Endodermal cell (in vitro differentiated cells): ENCODE measurements around the gene TMEM158. TPM values are rescaled to one million over a fixed set of nuclear protein-coding genes. Genes with fewer than 3 reads are reported as not detected.

Experiments used
- DNase-seq: peaks from one replicate; pipeline ENCODE4 v3.0.0-alpha.2; 2017
- H3K27ac ChIP-seq: 2 replicates; pipeline ENCODE4 v1.5.1; 2013; ENCODE audit warnings: mild to moderate bottlenecking, low read depth, low read length, moderate library complexity
- H3K27me3 ChIP-seq: 2 replicates; pipeline ENCODE4 v1.6.1; 2013; ENCODE audit warnings: mild to moderate bottlenecking, low read length, moderate library complexity; ENCODE audit not compliant: insufficient read depth, control insufficient read depth, poor library complexity, severe bottlenecking
- H3K36me3 ChIP-seq: 2 replicates; pipeline ENCODE4 v1.7.0; 2013; ENCODE audit warnings: mild to moderate bottlenecking, low read length, moderate library complexity; ENCODE audit not compliant: control insufficient read depth, insufficient read depth
- H3K4me1 ChIP-seq: one replicate; pipeline ENCODE4 v1.7.0; 2013; ENCODE audit warnings: low read length; ENCODE audit not compliant: control insufficient read depth, insufficient read depth
- H3K4me3 ChIP-seq: 2 replicates; pipeline ENCODE4 v1.5.1; 2013; ENCODE audit warnings: mild to moderate bottlenecking, low read length, moderate library complexity
- H3K9ac ChIP-seq: 2 replicates; pipeline ENCODE4 v1.6.1; 2013; ENCODE audit warnings: mild to moderate bottlenecking, low read length, moderate library complexity; ENCODE audit not compliant: poor library complexity, severe bottlenecking; ENCODE audit errors: extremely low read depth
- H3K9me3 ChIP-seq: 2 replicates; pipeline ENCODE4 v1.6.1; 2013; ENCODE audit warnings: mild to moderate bottlenecking, low read length, moderate library complexity; ENCODE audit not compliant: control insufficient read depth
- H3K27ac Mint-ChIP-seq: 2 replicates; pipeline ENCODE4 v1.8.0; 2020; ENCODE audit warnings: mixed read lengths
- H3K27me3 Mint-ChIP-seq: 2 replicates; pipeline ENCODE4 v1.8.0; 2021; ENCODE audit warnings: mild to moderate bottlenecking, mixed read lengths; ENCODE audit not compliant: insufficient read depth
- H3K36me3 Mint-ChIP-seq: 2 replicates; pipeline ENCODE4 v1.8.0; 2020; ENCODE audit warnings: low read depth, mixed read lengths
- H3K4me1 Mint-ChIP-seq: 2 replicates; pipeline ENCODE4 v1.8.0; 2020; ENCODE audit warnings: mixed read lengths
- H3K4me3 Mint-ChIP-seq: 2 replicates; pipeline ENCODE4 v1.8.0; 2020; ENCODE audit warnings: mild to moderate bottlenecking, moderate library complexity, mixed read lengths
- H3K9me3 Mint-ChIP-seq: 2 replicates; pipeline ENCODE4 v1.8.0; 2020; ENCODE audit warnings: mild to moderate bottlenecking, mixed read lengths
- CTCF ChIP-seq: fragments of 200-600 bp; sonication (generic); conservative IDR thresholded peaks from 2 replicates; pipeline ENCODE4 v1.5.0; 2021; ENCODE audit warnings: antibody characterized with exemption, mild to moderate bottlenecking
- WGBS, 2 experiments: methylation state at CpG; one replicate each; pipeline versions ENCODE4 v1.1.5 to v1.1.7; 2013; ENCODE audit warnings: missing lambda C conversion rate in 2 of 2, mixed read lengths in 1 of 2; ENCODE audit not compliant: insufficient coverage in 1 of 2, insufficient read length in 1 of 2; 5-methylcytosine and 5-hydroxymethylcytosine counted together
- total RNA-seq, 2 donors: library from RNA; stranded (reverse); fragmentation: NEBNext Ultra II Directional in 1 of 2; extraction: Animal tissue kit (Norgen Biotek cat#: 25700) in 1 of 2; gene quantifications; 2 replicates in 1 of 2; 3 replicates in 1 of 2; pipeline ENCODE4 v1.2.1, GENCODE V29; 2021

The TMEM158 gene
- total RNA-seq, 2 donors from 2014 or later = 0.31 to 5.5 TPM

GRCh38 chr3:45232521-45232920 lies 6.4 kb upstream of the TMEM158 start:
- Histone ChIP-seq H3K27ac (no peak overlapping the region), H3K27me3 (peaks cover 97% of the 10 kb centered on the region), H3K4me1 (no peaks in the 10 kb centered on the region), H3K36me3 (no peaks in the 10 kb centered on the region), H3K9ac (no peak overlapping the region), H3K9me3 (no peaks in the 10 kb centered on the region), H3K4me3 (no peak overlapping the region)
- no peak for DNase-seq
- H3K9me3 Mint-ChIP-seq = peaks cover 11% of the 10 kb centered on the region
- H3K4me3 Mint-ChIP-seq = no peak overlapping the region
- no peak for TF ChIP-seq CTCF
- H3K4me1 Mint-ChIP-seq = no peaks in the 10 kb centered on the region
- no peak overlapping the region for H3K27ac Mint-ChIP-seq
- H3K36me3 Mint-ChIP-seq = no peaks in the 10 kb centered on the region
- H3K27me3 Mint-ChIP-seq = peaks cover 98% of the 10 kb centered on the region

GRCh38 chr3:45227946-45228345 lies 1.9 kb upstream of the TMEM158 start:
- H3K36me3 Mint-ChIP-seq = no peaks in the 10 kb centered on the region
- no peaks in the 10 kb centered on the region for H3K9me3 Mint-ChIP-seq
- H3K4me1 Mint-ChIP-seq = peaks cover 8% of the 10 kb centered on the region
- no peak overlapping the region for H3K4me3 Mint-ChIP-seq
- peak; percentile 66 for DNase-seq
- peaks cover 87% of the 10 kb centered on the region for H3K27me3 ChIP-seq
- no peak overlapping the region for H3K9ac ChIP-seq
- H3K27me3 Mint-ChIP-seq = peaks cover 84% of the 10 kb centered on the region
- H3K4me1 ChIP-seq = no peaks in the 10 kb centered on the region
- H3K4me3 ChIP-seq = no peak overlapping the region
- 82 to 100% methylated on average over 1 to 6 of the region's 6 CpGs for WGBS, 2 experiments
- TF ChIP-seq CTCF = peak; percentile 49
- H3K27ac ChIP-seq = no peak overlapping the region
- H3K27ac Mint-ChIP-seq = no peak overlapping the region
- no peaks in the 10 kb centered on the region for H3K9me3 ChIP-seq
- no peaks in the 10 kb centered on the region for H3K36me3 ChIP-seq

GRCh38 chr3:45227071-45227820 lies 1.2 kb upstream of the TMEM158 start:
- Histone ChIP-seq H3K4me3 (no peak overlapping the region), H3K4me1 (no peaks in the 10 kb centered on the region), H3K9me3 (no peaks in the 10 kb centered on the region), H3K27me3 (peaks cover 87% of the 10 kb centered on the region), H3K36me3 (no peaks in the 10 kb centered on the region), H3K27ac (no peak overlapping the region), H3K9ac (no peak overlapping the region)
- H3K9me3 Mint-ChIP-seq = no peaks in the 10 kb centered on the region
- WGBS, 2 experiments = 81% methylated on average over 4 to 7 of the region's 7 CpGs
- peaks cover 84% of the 10 kb centered on the region for H3K27me3 Mint-ChIP-seq
- H3K27ac Mint-ChIP-seq = no peak overlapping the region
- no peaks in the 10 kb centered on the region for H3K36me3 Mint-ChIP-seq
- DNase-seq = no peak
- peak overlapping the region; percentile 47 for H3K4me3 Mint-ChIP-seq
- TF ChIP-seq CTCF = no peak
- H3K4me1 Mint-ChIP-seq = peaks cover 8% of the 10 kb centered on the region
